ENCODE data around the gene GLMN. TPM values are rescaled to one million over a fixed set of nuclear protein-coding genes. Genes with fewer than 3 reads are reported as not detected.

GLMN gene
- polyA plus RNA-seq, 2 of the 4 experiments (the other 2 are of a cell fraction): 10.6 to 10.9 TPM

GRCh38 chr1:92274939-92275338, 23.8 kb downstream of the GLMN start:
- Histone ChIP-seq H3K4me3 (no peak overlapping the region), H3K4me1 (no peaks in the 10 kb centered on the region), H3K27ac (no peak overlapping the region), H3K4me2 (no peak overlapping the region), H3K9me3 (no peaks in the 10 kb centered on the region)
- ChIA-PET CTCF (no interaction called here), POLR2A (no interaction called here)
- DNase-seq (ENCODE audit: low read depth in 1 of 2, low spot score in 1 of 2) (no peak), FAIRE-seq (no peak), ATAC-seq (no peak)
- WGBS (ENCODE audit: missing lambda C conversion rate): 100% methylated on average over 1 of the region's 1 CpG
- TF ChIP-seq HDAC2 (IDR thresholded peaks at IDR 0.05) (no peak), RARB (CRISPR knock-in tag; IDR thresholded peaks at IDR 0.05) (no peak), MYC (IDR thresholded peaks at IDR 0.05; ENCODE audit: borderline replicate concordance, low read length) (no peak), FOSL2 (IDR thresholded peaks at IDR 0.05) (no peak), FOSL2 (CRISPR knock-in tag; IDR thresholded peaks at IDR 0.05) (no peak), HMGXB4 (CRISPR knock-in tag; IDR thresholded peaks at IDR 0.05; ENCODE audit: borderline replicate concordance) (no peak), NPAS2 (CRISPR knock-in tag; IDR thresholded peaks at IDR 0.05; ENCODE audit: borderline replicate concordance) (no peak), PHF8 (IDR thresholded peaks at IDR 0.05; ENCODE audit: borderline replicate concordance, low read depth) (no peak), FOXS1 (CRISPR knock-in tag; IDR thresholded peaks at IDR 0.05) (no peak), ZSCAN20 (CRISPR knock-in tag; IDR thresholded peaks at IDR 0.05) (no peak), KDM5A (IDR thresholded peaks at IDR 0.05) (no peak), HOXA7 (CRISPR knock-in tag; IDR thresholded peaks at IDR 0.05) (no peak), E2F6 (IDR thresholded peaks at IDR 0.05; ENCODE audit: borderline replicate concordance, low read depth) (no peak), EHF (CRISPR knock-in tag; IDR thresholded peaks at IDR 0.05) (no peak), CHD4 (IDR thresholded peaks at IDR 0.05; ENCODE audit: borderline replicate concordance) (no peak), ELK1 (IDR thresholded peaks at IDR 0.05; ENCODE audit: low read depth, low read length) (no peak), MAZ (IDR thresholded peaks at IDR 0.05; ENCODE audit: borderline replicate concordance, low read depth, low read length) (no peak), BCL3 (IDR thresholded peaks at IDR 0.05) (no peak)

GRCh38 chr1:92273039-92273438, 25.7 kb downstream of the GLMN start:
- H3K9me3 ChIP-seq: no peaks in the 10 kb centered on the region
- CTCF ChIA-PET: no interaction called here
- no peak for FAIRE-seq
- no peak for TF ChIP-seq CBX2 (IDR thresholded peaks at IDR 0.05; ENCODE audit: borderline replicate concordance, low read depth)
- no peak for TF ChIP-seq ELK1 (IDR thresholded peaks at IDR 0.05; ENCODE audit: low read depth, low read length)
- no peak for TF ChIP-seq POLR2A (IDR thresholded peaks at IDR 0.05; ENCODE audit: low read length)
- TF ChIP-seq RNF2 (IDR thresholded peaks at IDR 0.05; ENCODE audit: borderline replicate concordance, low read depth): no peak
- TF ChIP-seq REST (IDR thresholded peaks at IDR 0.05): no peak
- TF ChIP-seq MAFK (IDR thresholded peaks at IDR 0.05; ENCODE audit: partially characterized antibody): no peak
- TF ChIP-seq MAZ (IDR thresholded peaks at IDR 0.05; ENCODE audit: borderline replicate concordance, low read depth, low read length): no peak
- TF ChIP-seq MAX (IDR thresholded peaks at IDR 0.05): no peak
- no peak for TF ChIP-seq KDM1A (IDR thresholded peaks at IDR 0.05; ENCODE audit: low read depth)
- no peak for TF ChIP-seq FOSL2 (IDR thresholded peaks at IDR 0.05)
- no peak for TF ChIP-seq FOSL2 (CRISPR knock-in tag; IDR thresholded peaks at IDR 0.05)
- no peak for TF ChIP-seq CEBPB (IDR thresholded peaks at IDR 0.05)
- TF ChIP-seq RCOR1 (IDR thresholded peaks at IDR 0.05; ENCODE audit: low read depth, low read length): no peak
- TF ChIP-seq FOXS1 (CRISPR knock-in tag; IDR thresholded peaks at IDR 0.05): no peak
- TF ChIP-seq USF2 (IDR thresholded peaks at IDR 0.05): no peak

More at GRCh38 chr1:92273039-92273438, 25.7 kb downstream of the GLMN start:
- WGBS (ENCODE audit: missing lambda C conversion rate): 87% methylated on average over 1 of the region's 1 CpG
- H3K27ac ChIP-seq: no peak overlapping the region
- DNase-seq (ENCODE audit: low read depth in 1 of 2, low spot score in 1 of 2) (no peak), ATAC-seq (no peak)
- POLR2A ChIA-PET: no interaction called here
- no peak overlapping the region for H3K4me3 ChIP-seq
- no peak overlapping the region for H3K4me2 ChIP-seq
- H3K4me1 ChIP-seq: no peaks in the 10 kb centered on the region

Data from A549 (cell line).